ENCODE results near the gene SMG5. TPM values are rescaled to one million over a fixed set of nuclear protein-coding genes. Genes with fewer than 3 reads are reported as not detected.
A peak's percentile ranks its signal among the peaks of the same experiment; 100 is the strongest.

Gene SMG5
- total RNA-seq, 1 experiment from 2014 or later = 155 TPM

DNA sequence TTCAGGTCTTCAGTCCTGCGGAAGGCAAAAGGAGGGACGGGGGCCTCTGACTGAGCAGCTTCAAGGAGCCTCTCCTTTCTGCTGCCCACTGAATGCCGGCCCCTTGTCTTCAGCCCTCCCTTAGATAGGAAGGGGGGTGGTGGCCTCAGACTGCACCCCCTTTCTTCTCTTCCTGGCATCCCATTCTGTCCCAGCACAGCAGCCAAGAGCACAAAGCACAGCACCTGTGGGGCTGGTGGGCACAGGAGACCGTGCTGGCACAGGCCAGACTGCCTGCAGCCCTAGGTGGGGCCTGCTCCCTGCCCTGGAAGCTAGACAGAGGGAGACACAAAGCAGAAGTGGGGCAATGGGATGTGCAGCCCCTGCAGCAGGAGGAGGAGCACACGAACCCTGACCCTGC lies 33.0 kb downstream of the SMG5 start:
- Histone ChIP-seq H3K27me3 (replicated peaks; ENCODE audit: control insufficient read depth, insufficient read depth, low read length) (no peaks in the 10 kb centered on the region), H3K4me3 (ENCODE audit: low read depth, low read length) (no peak overlapping the region), H3K4me1 (no peaks in the 10 kb centered on the region), H3K9me3 (no peaks in the 10 kb centered on the region), H3K36me3 (ENCODE audit: control insufficient read depth, insufficient read depth, low read length) (peaks cover 6% of the 10 kb centered on the region; the same call in 1 of the 2 replicates)
- Mint-ChIP-seq H3K27me3 (ENCODE audit: insufficient read depth, unreplicated experiment) (no peaks in the 10 kb centered on the region), H3K4me3 (ENCODE audit: unreplicated experiment) (no peak overlapping the region), H3K36me3 (ENCODE audit: insufficient read depth, unreplicated experiment) (peaks cover 87% of the 10 kb centered on the region), H3K9me3 (ENCODE audit: unreplicated experiment) (no peaks in the 10 kb centered on the region), H3K27ac (ENCODE audit: unreplicated experiment) (no peak overlapping the region), H3K4me1 (ENCODE audit: low read depth, unreplicated experiment) (peaks cover 4% of the 10 kb centered on the region)
- ChIA-PET POLR2A (no interaction called here), CTCF (interaction anchor here (0.6 kb wide), 1 partner anchor 24 kb away, joined by 7 read pairs; no protein-coding TSS in a partner anchor)
- intact Hi-C loops (cut with micrococcal nuclease; ENCODE audit: unreplicated experiment) = no loop called here
- DNase-seq = no peak
- TF ChIP-seq, protein P1, sequence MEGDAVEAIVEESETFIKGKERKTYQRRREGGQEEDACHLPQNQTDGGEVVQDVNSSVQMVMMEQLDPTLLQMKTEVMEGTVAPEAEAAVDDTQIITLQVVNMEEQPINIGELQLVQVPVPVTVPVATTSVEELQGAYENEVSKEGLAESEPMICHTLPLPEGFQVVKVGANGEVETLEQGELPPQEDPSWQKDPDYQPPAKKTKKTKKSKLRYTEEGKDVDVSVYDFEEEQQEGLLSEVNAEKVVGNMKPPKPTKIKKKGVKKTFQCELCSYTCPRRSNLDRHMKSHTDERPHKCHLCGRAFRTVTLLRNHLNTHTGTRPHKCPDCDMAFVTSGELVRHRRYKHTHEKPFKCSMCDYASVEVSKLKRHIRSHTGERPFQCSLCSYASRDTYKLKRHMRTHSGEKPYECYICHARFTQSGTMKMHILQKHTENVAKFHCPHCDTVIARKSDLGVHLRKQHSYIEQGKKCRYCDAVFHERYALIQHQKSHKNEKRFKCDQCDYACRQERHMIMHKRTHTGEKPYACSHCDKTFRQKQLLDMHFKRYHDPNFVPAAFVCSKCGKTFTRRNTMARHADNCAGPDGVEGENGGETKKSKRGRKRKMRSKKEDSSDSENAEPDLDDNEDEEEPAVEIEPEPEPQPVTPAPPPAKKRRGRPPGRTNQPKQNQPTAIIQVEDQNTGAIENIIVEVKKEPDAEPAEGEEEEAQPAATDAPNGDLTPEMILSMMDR (IDR thresholded peaks at IDR 0.05; ENCODE audit: insufficient read depth in 1 of 2, low read depth in 1 of 2, low read length in 1 of 2, severe bottlenecking in 1 of 2, unreplicated experiment in 1 of 2) = no peak
- TSS peak; percentile 43 for BruUV-seq (replicated peaks)

DNA sequence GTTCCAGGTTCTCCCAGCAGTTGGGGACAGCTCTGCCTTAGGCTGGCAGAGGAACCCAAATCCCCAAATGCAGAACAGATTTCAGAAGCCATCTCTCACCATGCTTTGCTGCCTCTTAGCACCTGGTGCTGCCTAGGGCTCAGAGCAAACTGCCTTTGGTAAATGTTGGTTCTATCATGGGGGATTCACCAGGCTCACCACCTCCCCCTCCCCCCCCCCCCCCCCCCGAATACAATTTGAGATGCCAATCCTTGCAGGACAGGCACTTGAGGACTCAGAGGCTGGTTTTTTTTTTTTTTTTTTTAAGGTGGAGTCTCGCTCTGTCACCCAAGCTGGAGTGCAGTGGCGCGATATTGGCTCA lies 34.3 kb downstream of the SMG5 start:
- Histone ChIP-seq H3K4me1 (no peaks in the 10 kb centered on the region), H3K9me3 (no peaks in the 10 kb centered on the region), H3K36me3 (ENCODE audit: control insufficient read depth, insufficient read depth, low read length) (peaks cover 6% of the 10 kb centered on the region; the same call in 1 of the 2 replicates), H3K27me3 (replicated peaks; ENCODE audit: control insufficient read depth, insufficient read depth, low read length) (no peaks in the 10 kb centered on the region), H3K4me3 (ENCODE audit: low read depth, low read length) (no peak overlapping the region)
- CTCF ChIA-PET = interaction anchor here (0.6 to 1.0 kb wide), 4 partner anchors 16 to 107 kb away, joined by 3 to 4 read pairs (median 3); no protein-coding TSS in a partner anchor
- H3K36me3 Mint-ChIP-seq (ENCODE audit: insufficient read depth, unreplicated experiment) = peaks cover 87% of the 10 kb centered on the region
- peaks cover 4% of the 10 kb centered on the region for H3K4me1 Mint-ChIP-seq (ENCODE audit: low read depth, unreplicated experiment)
- no peak for DNase-seq
- no TSS peak for BruUV-seq (replicated peaks)
- H3K27ac Mint-ChIP-seq (ENCODE audit: unreplicated experiment) = no peak overlapping the region
- no peaks in the 10 kb centered on the region for H3K9me3 Mint-ChIP-seq (ENCODE audit: unreplicated experiment)
- no peaks in the 10 kb centered on the region for H3K27me3 Mint-ChIP-seq (ENCODE audit: insufficient read depth, unreplicated experiment)
- no peak overlapping the region for H3K4me3 Mint-ChIP-seq (ENCODE audit: unreplicated experiment)
- intact Hi-C loops (cut with micrococcal nuclease; ENCODE audit: unreplicated experiment) = no loop called here
- POLR2A ChIA-PET = no interaction called here
- TF ChIP-seq, protein P1 (IDR thresholded peaks at IDR 0.05; ENCODE audit: insufficient read depth in 1 of 2, low read depth in 1 of 2, low read length in 1 of 2, severe bottlenecking in 1 of 2, unreplicated experiment in 1 of 2) = no peak

DNA sequence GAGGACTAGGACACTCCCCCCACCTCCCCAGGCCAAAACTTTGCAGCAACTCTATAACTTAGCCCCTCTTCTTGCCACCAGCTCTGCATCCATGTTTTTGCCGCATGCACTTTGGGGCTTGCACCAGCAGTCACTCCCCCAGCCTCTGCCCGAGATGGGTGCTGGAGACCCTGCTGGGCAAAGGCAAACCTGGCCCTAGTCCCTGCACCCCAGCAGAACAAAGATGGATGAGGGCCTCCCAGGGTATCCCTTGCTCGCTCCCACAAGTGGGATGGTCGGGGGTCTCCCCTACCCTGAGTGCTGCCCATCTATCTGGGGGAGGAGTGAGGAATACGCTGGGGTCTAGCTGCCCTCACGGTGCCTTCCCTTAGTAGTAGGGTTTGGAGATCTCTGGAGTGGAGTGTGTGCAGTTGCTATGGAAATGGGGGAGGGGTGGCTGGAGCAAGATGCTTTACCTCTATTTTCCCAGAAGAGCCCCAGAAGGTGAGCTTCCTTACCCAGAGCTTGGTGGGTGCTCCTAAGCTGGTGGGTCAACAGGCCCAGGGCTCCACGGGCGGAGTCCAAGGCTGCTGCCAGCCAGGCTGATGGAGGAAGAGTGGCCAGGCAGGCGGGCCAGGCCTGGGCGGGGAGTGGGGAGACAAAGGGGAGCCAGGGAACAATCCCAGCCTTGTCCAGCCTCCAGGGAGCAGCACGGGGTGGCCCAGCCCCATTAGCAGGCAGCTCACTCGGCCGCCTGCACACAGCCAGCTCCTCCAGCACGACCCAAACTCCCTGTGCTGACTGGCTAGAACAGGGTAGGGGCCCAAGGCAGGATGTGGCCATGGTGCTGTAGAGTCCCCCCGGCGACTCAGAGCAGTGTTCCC lies 34.9 kb downstream of the SMG5 start, which contains the start of gene PAQR6:
Gene PAQR6, minus strand, starts transcription at position 597 of the 863 bp plus-strand sequence. CDS start 1,325 bp downstream, outside the sequence.
- H3K4me3 ChIP-seq (ENCODE audit: low read depth, low read length) = no peak within 1 kb of the TSS
- Mint-ChIP-seq H3K9me3 (ENCODE audit: unreplicated experiment) (no peaks in the 10 kb centered on the region), H3K27me3 (ENCODE audit: insufficient read depth, unreplicated experiment) (no peaks in the 10 kb centered on the region), H3K4me1 (ENCODE audit: low read depth, unreplicated experiment) (peaks cover 4% of the 10 kb centered on the region), H3K4me3 (ENCODE audit: unreplicated experiment) (peak within 1 kb of the TSS; percentile 16), H3K27ac (ENCODE audit: unreplicated experiment) (peak within 1 kb of the TSS; percentile 48), H3K36me3 (ENCODE audit: insufficient read depth, unreplicated experiment) (peaks cover 87% of the 10 kb centered on the region)
- H3K4me1 ChIP-seq = no peaks in the 10 kb centered on the region
- CTCF ChIA-PET = interaction anchor here (0.6 to 1.0 kb wide), 4 partner anchors 16 to 106 kb away, joined by 3 to 4 read pairs (median 3); no protein-coding TSS in a partner anchor
- H3K9me3 ChIP-seq = no peaks in the 10 kb centered on the region
- no peak for DNase-seq
- TF ChIP-seq, protein P1 (IDR thresholded peaks at IDR 0.05; ENCODE audit: insufficient read depth in 1 of 2, low read depth in 1 of 2, low read length in 1 of 2, severe bottlenecking in 1 of 2, unreplicated experiment in 1 of 2) = no peak
- intact Hi-C loops (cut with micrococcal nuclease; ENCODE audit: unreplicated experiment) = no loop called here
- BruUV-seq (replicated peaks) = no TSS peak
- POLR2A ChIA-PET = no interaction called here
- peaks cover 6% of the 10 kb centered on the region; the same call in 1 of the 2 replicates for H3K36me3 ChIP-seq (ENCODE audit: control insufficient read depth, insufficient read depth, low read length)
- H3K27me3 ChIP-seq (replicated peaks; ENCODE audit: control insufficient read depth, insufficient read depth, low read length) = no peaks in the 10 kb centered on the region
